SJCRH30 (cell line): ENCODE data around the gene HERPUD1. TPM values are rescaled to one million over a fixed set of nuclear protein-coding genes. Genes with fewer than 3 reads are reported as not detected.
"Not testable (repeated sequence)": the region's sequence is repeated elsewhere in the genome, so short reads cannot be mapped to it uniquely, and the experiment has no call there.

Experiments
- DNase-seq, 2 experiments: peaks; one replicate each; pipeline ENCODE4 v3.0.0-alpha.2; 2015 to 2020
- H3K27ac ChIP-seq: fragments of 250-450 bp; sonication (Bioruptor Pico); 2 replicates; pipeline ENCODE4 v1.5.1; 2020; ENCODE audit warnings: mild to moderate bottlenecking, moderate library complexity
- H3K27me3 ChIP-seq: fragments of 250-450 bp; sonication (Bioruptor Pico); 2 replicates; pipeline ENCODE4 v1.5.1; 2020; ENCODE audit warnings: mild to moderate bottlenecking, moderate library complexity
- H3K36me3 ChIP-seq: fragments of 250-450 bp; sonication (Bioruptor Pico); 2 replicates; pipeline ENCODE4 v1.5.1; 2020; ENCODE audit warnings: mild to moderate bottlenecking, moderate library complexity
- H3K4me1 ChIP-seq: fragments of 250-450 bp; sonication (Bioruptor Pico); 2 replicates; pipeline ENCODE4 v1.5.1; 2020; ENCODE audit warnings: mild to moderate bottlenecking, moderate library complexity
- H3K4me3 ChIP-seq: fragments of 250-450 bp; sonication (Bioruptor Pico); 2 replicates; pipeline ENCODE4 v1.5.1; 2020; ENCODE audit warnings: mild to moderate bottlenecking, moderate library complexity
- H3K9me3 ChIP-seq: fragments of 250-450 bp; sonication (Bioruptor Pico); replicated peaks from 2 replicates; pipeline ENCODE4 v1.5.1; 2020; ENCODE audit warnings: mild to moderate bottlenecking, moderate library complexity
- total RNA-seq: library from RNA; depleted of rRNA; stranded (reverse); fragments of >200 nt; shearing (Covaris generic); gene quantifications from 2 replicates; pipeline ENCODE4 v1.2.3, GENCODE V29; 2014

HERPUD1 gene
- total RNA-seq, 1 experiment from 2014 or later = 103 TPM

- H3K27me3 ChIP-seq = peaks cover 10% of the 10 kb centered on the region
- no peak for DNase-seq
- H3K4me1 ChIP-seq = peaks cover 3% of the 10 kb centered on the region; the same call in 1 of the 2 replicates
- H3K4me3 ChIP-seq = no peak overlapping the region
- no peaks in the 10 kb centered on the region for H3K9me3 ChIP-seq
- H3K36me3 ChIP-seq = no peaks in the 10 kb centered on the region
- no peak overlapping the region for H3K27ac ChIP-seq
These were observed 39.2 kb downstream of the HERPUD1 start for GRCh38 chr16:56970934-56971767.

- no peak for DNase-seq
- H3K4me1 ChIP-seq = 0 out of 2 replicates have a peak, but pooled peaks cover 3% of the 10 kb centered on the region
These were observed 39.8 kb downstream of the HERPUD1 start for GRCh38 chr16:56971768-56972043.

GRCh38 chr16:56972403-56973293, 40.7 kb downstream of the HERPUD1 start:
- Histone ChIP-seq H3K4me3 (no peak overlapping the region), H3K27ac (no peak overlapping the region), H3K36me3 (no peaks in the 10 kb centered on the region), H3K27me3 (peaks cover 12% of the 10 kb centered on the region), H3K9me3 (no peaks in the 10 kb centered on the region), H3K4me1 (0 out of 2 replicates have a peak, but pooled peaks cover 3% of the 10 kb centered on the region)
- DNase-seq = no peak

More at GRCh38 chr16:56971768-56972043, 39.8 kb downstream of the HERPUD1 start:
- peaks cover 10% of the 10 kb centered on the region for H3K27me3 ChIP-seq
- H3K4me3 ChIP-seq = no peak overlapping the region
- H3K9me3 ChIP-seq = no peaks in the 10 kb centered on the region
- no peak overlapping the region for H3K27ac ChIP-seq
- H3K36me3 ChIP-seq = no peaks in the 10 kb centered on the region

GRCh38 chr16:56973294-56973689, 41.4 kb downstream of the HERPUD1 start:
- H3K27ac ChIP-seq = no peak overlapping the region
- 0 out of 2 replicates have a peak, but pooled peaks cover 3% of the 10 kb centered on the region for H3K4me1 ChIP-seq
- no peak for DNase-seq
- H3K9me3 ChIP-seq = no peaks in the 10 kb centered on the region
- H3K36me3 ChIP-seq = no peaks in the 10 kb centered on the region
- no peak overlapping the region for H3K4me3 ChIP-seq
- H3K27me3 ChIP-seq = peaks cover 12% of the 10 kb centered on the region

GRCh38 chr16:56973899-56974298, 42.0 kb downstream of the HERPUD1 start:
- H3K4me3 ChIP-seq, H3K27ac ChIP-seq, DNase-seq, H3K9me3 ChIP-seq, H3K4me1 ChIP-seq, H3K36me3 ChIP-seq: not testable (repeated sequence)
- H3K27me3 ChIP-seq = peaks cover 17% of the 10 kb centered on the region

GRCh38 chr16:56974549-56975300, 42.8 kb downstream of the HERPUD1 start:
- 0 out of 2 replicates have a peak, but pooled peaks cover 3% of the 10 kb centered on the region for H3K4me1 ChIP-seq

GRCh38 chr16:56975714-56976113, 43.8 kb downstream of the HERPUD1 start:
- Histone ChIP-seq H3K27me3 (peaks cover 35% of the 10 kb centered on the region), H3K27ac (no peak overlapping the region), H3K36me3 (no peaks in the 10 kb centered on the region), H3K4me1 (0 out of 2 replicates have a peak, but pooled peaks cover 3% of the 10 kb centered on the region), H3K9me3 (no peaks in the 10 kb centered on the region), H3K4me3 (no peak overlapping the region)
- no peak for DNase-seq

More at GRCh38 chr16:56974549-56975300, 42.8 kb downstream of the HERPUD1 start:
- no peaks in the 10 kb centered on the region for H3K36me3 ChIP-seq
- no peak overlapping the region for H3K27ac ChIP-seq
- H3K9me3 ChIP-seq = no peaks in the 10 kb centered on the region
- no peak overlapping the region for H3K4me3 ChIP-seq
- H3K27me3 ChIP-seq = peaks cover 26% of the 10 kb centered on the region
- DNase-seq = no peak

GRCh38 chr16:56977216-56977615, 45.3 kb downstream of the HERPUD1 start:
- Histone ChIP-seq H3K27me3 (peaks cover 39% of the 10 kb centered on the region), H3K36me3 (no peaks in the 10 kb centered on the region), H3K9me3 (no peaks in the 10 kb centered on the region), H3K4me1 (0 out of 2 replicates have a peak, but pooled peaks cover 3% of the 10 kb centered on the region), H3K4me3 (no peak overlapping the region), H3K27ac (no peak overlapping the region)
- no peak for DNase-seq

GRCh38 chr16:56977823-56978430, 46.0 kb downstream of the HERPUD1 start:
- no peak overlapping the region for H3K4me3 ChIP-seq
- H3K4me1 ChIP-seq = no peaks in the 10 kb centered on the region
- DNase-seq = no peak
- peaks cover 46% of the 10 kb centered on the region for H3K27me3 ChIP-seq
- no peak overlapping the region for H3K27ac ChIP-seq
- no peaks in the 10 kb centered on the region for H3K9me3 ChIP-seq
- no peaks in the 10 kb centered on the region for H3K36me3 ChIP-seq

GRCh38 chr16:56980201-56980535, 48.2 kb downstream of the HERPUD1 start:
- no peak for DNase-seq
- 0 out of 2 replicates have a peak, but pooled peaks cover under 1% of the 10 kb centered on the region for H3K4me1 ChIP-seq
- H3K36me3 ChIP-seq = no peaks in the 10 kb centered on the region
- no peaks in the 10 kb centered on the region for H3K9me3 ChIP-seq
- H3K27ac ChIP-seq = no peak overlapping the region
- no peak overlapping the region for H3K4me3 ChIP-seq
- H3K27me3 ChIP-seq = peaks cover 43% of the 10 kb centered on the region

GRCh38 chr16:56980792-56981724, 49.1 kb downstream of the HERPUD1 start:
- H3K36me3 ChIP-seq = no peaks in the 10 kb centered on the region
- H3K9me3 ChIP-seq = no peaks in the 10 kb centered on the region
- no peak overlapping the region for H3K4me3 ChIP-seq
- peaks cover 37% of the 10 kb centered on the region for H3K27me3 ChIP-seq
- no peak overlapping the region for H3K27ac ChIP-seq
- H3K4me1 ChIP-seq = 0 out of 2 replicates have a peak, but pooled peaks cover 3% of the 10 kb centered on the region
- no peak for DNase-seq

- no peak overlapping the region for H3K27ac ChIP-seq
These were observed 49.9 kb downstream of the HERPUD1 start for GRCh38 chr16:56981729-56982271.

GRCh38 chr16:56982695-56983094, 50.8 kb downstream of the HERPUD1 start:
- Histone ChIP-seq H3K9me3 (no peaks in the 10 kb centered on the region), H3K27ac (no peak overlapping the region), H3K27me3 (peaks cover 43% of the 10 kb centered on the region), H3K4me3 (no peak overlapping the region), H3K36me3 (no peaks in the 10 kb centered on the region), H3K4me1 (0 out of 2 replicates have a peak, but pooled peaks cover 3% of the 10 kb centered on the region)
- DNase-seq = no peak

More at GRCh38 chr16:56981729-56982271, 49.9 kb downstream of the HERPUD1 start:
- Histone ChIP-seq H3K4me3 (no peak overlapping the region), H3K4me1 (0 out of 2 replicates have a peak, but pooled peaks cover 3% of the 10 kb centered on the region), H3K36me3 (no peaks in the 10 kb centered on the region), H3K9me3 (no peaks in the 10 kb centered on the region), H3K27me3 (peaks cover 38% of the 10 kb centered on the region)
- DNase-seq = no peak
